Rectal smooth muscle tissue (tissue), 1 donor: Measurements from ENCODE around the gene SSR4.

Source experiments
- H3K27ac ChIP-seq: one replicate; pipeline ENCODE4 v1.7.0; 2013; ENCODE audit warnings: low read depth, low read length, inconsistent platforms
- H3K27me3 ChIP-seq: one replicate; pipeline ENCODE4 v1.7.0; 2013; ENCODE audit warnings: low read length; ENCODE audit not compliant: control insufficient read depth, insufficient read depth
- H3K36me3 ChIP-seq: one replicate; pipeline ENCODE4 v1.7.0; 2013; ENCODE audit warnings: low read length; ENCODE audit not compliant: control insufficient read depth, insufficient read depth
- H3K4me1 ChIP-seq: one replicate; pipeline ENCODE4 v1.7.0; 2013; ENCODE audit warnings: low read length; ENCODE audit not compliant: control insufficient read depth, insufficient read depth
- H3K4me3 ChIP-seq: one replicate; pipeline ENCODE4 v1.7.0; 2013; ENCODE audit warnings: low read length
- H3K9ac ChIP-seq: one replicate; pipeline ENCODE4 v1.7.0; 2013; ENCODE audit warnings: low read length

Gene SSR4

DNA sequence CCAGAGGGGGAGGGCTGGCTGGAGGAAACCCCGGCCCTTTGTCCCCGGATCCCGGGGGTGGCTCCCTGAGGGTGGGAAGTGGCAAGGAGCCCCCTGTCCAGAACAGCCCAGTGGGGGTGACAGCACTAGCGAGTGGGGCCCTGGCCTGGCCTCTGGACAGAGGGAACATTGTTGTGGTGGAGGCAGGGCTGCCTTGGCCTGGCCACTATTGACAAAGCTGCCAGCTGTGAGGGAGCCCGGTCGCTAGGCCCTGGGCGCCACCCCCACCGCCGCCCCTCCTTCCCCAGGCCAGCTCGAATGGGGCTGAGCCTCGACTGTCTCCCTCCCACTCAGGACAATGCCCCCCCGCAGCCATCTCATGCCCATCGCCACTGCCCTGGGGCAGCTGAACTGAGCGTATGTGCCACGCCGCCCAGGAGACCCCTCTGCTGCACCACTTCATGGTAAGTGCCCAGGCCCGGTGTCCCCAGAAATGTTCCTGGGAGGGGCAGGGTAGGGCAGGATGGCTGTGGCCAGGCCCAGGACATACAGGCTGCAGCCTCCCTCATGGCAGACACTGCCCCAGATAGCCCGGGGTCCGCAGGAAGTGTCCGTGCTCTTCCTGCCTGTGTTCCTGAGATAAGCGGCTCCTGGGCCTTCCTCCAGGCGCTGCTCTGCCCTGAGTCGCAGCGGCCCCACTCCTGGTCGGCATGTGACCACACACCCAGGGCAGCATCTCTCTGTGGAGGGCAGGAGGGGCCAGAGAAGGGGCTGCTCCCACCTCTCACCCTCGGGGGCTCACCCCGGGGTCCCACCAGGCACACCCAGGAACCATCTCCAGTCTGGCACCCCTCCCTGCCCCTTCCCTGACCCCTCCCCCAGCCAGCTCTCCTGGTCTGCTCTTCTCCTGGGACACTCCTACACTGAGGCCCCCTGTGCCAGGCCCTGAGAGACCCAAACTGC lies 29.1 kb upstream of the SSR4 start:
- no peaks in the 10 kb centered on the region for H3K27me3 ChIP-seq
- H3K4me3 ChIP-seq, result peak overlapping the region; percentile 46
- no peaks in the 10 kb centered on the region for H3K36me3 ChIP-seq
- H3K9ac ChIP-seq, result no peak overlapping the region
- H3K27ac ChIP-seq, result peak overlapping the region; percentile 79
- peaks cover 4% of the 10 kb centered on the region for H3K4me1 ChIP-seq

DNA sequence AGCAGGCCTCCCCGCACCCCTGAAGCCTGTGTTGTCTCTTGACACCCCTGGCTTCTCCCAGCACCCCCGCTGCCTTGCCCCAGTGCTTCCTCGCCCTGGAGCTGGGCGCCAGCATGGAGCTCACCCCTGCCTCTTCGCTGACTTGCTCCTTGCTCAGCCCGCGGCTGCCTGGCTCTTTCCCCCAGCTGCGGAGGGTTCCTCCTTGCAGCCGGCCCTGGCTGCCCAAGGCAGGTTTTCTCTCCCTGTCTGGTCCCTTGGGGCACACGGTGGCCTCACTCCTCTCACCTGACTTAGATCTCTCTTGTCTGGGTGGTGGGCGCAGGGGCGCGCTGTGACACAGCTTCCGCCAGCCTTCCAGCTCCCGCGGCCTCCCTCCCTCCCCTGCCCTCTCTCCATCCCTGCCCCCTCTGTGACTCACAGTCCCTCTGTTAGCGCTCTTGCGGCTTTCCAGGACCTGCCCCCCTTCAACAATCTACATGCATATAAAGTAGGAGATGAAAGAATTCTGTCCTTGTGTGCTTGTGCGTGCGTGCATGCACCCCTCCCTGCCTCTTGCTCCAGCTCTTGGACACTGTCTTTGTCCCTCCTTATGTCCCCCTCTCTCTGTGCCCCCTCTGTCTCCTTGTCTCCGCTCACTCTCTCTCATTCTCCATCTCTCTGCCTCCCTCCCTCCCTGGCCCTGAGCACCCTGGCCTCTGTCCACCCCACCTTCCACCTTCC lies 28.2 kb upstream of the SSR4 start:
- Histone ChIP-seq H3K36me3 (no peaks in the 10 kb centered on the region), H3K27ac (peak overlapping the region; percentile 79), H3K4me3 (peak overlapping the region; percentile 42), H3K27me3 (no peaks in the 10 kb centered on the region), H3K4me1 (peaks cover 4% of the 10 kb centered on the region), H3K9ac (peak overlapping the region; percentile 47)

DNA sequence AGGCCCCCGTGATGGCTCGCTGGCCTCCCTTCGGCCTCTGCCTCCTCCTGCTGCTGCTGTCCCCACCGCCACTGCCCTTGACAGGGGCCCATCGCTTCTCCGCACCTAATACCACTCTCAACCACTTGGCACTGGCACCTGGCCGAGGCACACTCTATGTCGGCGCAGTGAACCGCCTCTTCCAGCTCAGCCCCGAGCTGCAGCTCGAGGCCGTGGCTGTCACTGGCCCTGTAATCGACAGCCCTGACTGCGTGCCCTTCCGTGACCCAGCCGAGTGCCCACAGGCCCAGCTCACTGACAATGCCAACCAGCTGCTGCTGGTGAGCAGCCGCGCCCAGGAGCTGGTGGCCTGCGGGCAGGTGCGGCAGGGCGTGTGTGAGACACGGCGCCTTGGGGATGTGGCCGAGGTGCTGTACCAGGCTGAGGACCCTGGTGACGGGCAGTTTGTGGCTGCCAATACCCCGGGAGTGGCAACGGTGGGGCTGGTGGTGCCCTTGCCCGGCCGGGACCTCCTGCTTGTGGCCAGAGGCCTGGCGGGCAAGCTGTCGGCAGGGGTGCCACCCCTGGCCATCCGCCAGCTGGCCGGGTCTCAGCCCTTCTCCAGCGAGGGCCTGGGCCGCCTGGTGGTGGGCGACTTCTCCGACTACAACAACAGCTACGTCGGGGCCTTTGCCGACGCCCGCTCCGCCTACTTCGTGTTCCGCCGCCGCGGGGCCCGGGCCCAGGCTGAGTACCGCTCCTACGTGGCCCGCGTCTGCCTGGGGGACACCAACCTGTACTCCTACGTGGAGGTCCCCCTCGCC lies 27.4 kb upstream of the SSR4 start:
- Histone ChIP-seq H3K36me3 (no peaks in the 10 kb centered on the region), H3K4me3 (peak overlapping the region; percentile 26), H3K27me3 (no peaks in the 10 kb centered on the region), H3K9ac (peak overlapping the region; percentile 47), H3K27ac (peak overlapping the region; percentile 71), H3K4me1 (peaks cover 4% of the 10 kb centered on the region)

DNA sequence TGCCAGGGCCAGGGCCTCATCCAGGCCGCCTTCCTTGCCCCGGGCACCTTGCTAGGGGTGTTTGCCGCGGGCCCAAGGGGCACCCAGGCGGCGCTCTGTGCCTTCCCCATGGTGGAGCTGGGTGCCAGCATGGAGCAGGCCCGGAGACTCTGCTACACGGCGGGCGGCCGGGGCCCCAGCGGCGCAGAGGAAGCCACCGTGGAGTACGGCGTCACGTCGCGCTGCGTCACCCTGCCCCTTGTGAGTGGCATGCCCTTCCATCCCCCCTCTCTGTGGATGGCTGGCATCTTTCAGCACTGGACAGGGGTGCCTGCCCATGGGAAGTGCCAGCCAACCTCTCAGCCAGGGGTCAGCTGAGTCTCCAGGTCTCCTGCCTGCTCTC lies 26.8 kb upstream of the SSR4 start:
- Histone ChIP-seq H3K4me3 (no peak overlapping the region), H3K27me3 (no peaks in the 10 kb centered on the region), H3K36me3 (no peaks in the 10 kb centered on the region), H3K27ac (no peak overlapping the region), H3K9ac (no peak overlapping the region), H3K4me1 (peaks cover 4% of the 10 kb centered on the region)

DNA sequence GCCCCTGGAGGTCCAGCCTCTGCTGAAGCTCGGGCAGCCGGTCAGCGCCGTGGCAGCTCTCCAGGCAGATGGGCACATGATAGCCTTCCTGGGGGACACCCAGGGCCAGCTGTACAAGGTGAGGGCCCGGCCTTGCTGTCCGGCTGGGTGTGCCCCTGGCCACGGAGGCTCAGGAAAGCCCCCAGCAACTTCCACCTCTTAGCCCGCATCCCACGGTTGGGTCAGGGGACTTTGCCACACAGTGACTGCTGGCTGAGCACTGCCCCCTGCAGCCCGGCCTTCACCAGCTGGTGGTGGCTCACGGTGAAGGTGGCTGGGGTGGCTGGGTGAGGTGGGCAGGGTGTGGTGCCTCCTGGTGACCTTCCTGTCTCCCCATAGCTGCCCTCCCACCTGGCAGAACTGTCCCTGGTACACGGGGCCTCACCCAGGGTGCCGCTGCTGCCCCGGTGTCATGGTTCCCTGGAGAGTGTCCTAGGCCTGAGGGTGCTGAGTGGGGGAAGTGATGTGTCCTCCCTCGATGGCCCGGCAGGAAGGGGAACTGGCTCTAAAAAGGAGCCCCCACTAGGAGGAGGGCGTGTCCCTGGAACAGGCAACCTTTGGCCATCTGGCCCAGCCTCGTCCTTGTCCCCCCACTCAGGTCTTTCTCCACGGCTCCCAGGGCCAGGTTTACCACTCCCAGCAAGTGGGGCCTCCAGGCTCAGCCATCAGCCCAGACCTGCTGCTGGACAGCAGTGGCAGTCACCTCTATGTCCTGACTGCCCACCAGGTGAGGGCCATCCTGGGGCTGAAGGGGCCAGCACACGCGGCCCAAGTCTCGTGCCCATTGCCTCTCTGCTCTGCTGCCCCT lies 25.9 kb upstream of the SSR4 start:
- Histone ChIP-seq H3K9ac (no peak overlapping the region), H3K4me1 (peaks cover 4% of the 10 kb centered on the region), H3K27me3 (no peaks in the 10 kb centered on the region), H3K4me3 (no peak overlapping the region), H3K36me3 (no peaks in the 10 kb centered on the region), H3K27ac (no peak overlapping the region)

DNA sequence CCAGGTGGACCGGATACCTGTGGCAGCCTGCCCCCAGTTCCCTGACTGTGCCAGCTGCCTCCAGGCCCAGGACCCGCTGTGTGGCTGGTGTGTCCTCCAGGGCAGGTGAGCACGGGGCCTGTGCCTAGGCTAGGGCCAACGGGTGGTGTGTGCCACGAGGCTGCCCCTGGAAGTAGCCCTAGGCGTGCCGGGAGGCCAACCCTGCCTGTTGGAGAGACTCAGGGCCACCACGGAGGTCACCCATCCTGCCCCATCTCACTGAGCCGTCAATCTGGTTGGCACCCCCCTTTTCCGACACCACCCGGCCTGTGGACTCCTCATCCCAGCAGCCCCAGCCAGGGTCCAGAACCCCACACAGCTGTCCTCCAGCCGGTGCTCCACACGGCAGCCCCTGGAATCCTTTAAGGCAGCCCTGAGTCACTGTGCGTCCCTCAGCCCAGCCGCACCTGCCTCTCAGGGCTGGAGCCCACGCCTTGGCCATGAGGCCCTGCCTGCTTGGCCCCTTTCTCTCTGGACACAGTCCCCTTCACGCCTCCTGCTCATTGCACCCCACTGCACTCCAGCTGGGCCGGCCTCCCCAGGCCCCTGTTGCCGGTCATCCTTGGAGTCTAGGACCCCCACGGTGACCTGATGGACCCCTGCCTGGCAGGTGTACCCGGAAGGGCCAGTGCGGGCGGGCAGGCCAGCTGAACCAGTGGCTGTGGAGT lies 25.2 kb upstream of the SSR4 start:
- H3K4me1 ChIP-seq, result peaks cover 4% of the 10 kb centered on the region
- H3K4me3 ChIP-seq, result no peak overlapping the region
- H3K27ac ChIP-seq, result no peak overlapping the region
- H3K27me3 ChIP-seq, result no peaks in the 10 kb centered on the region
- H3K36me3 ChIP-seq, result no peaks in the 10 kb centered on the region
- no peak overlapping the region for H3K9ac ChIP-seq

DNA sequence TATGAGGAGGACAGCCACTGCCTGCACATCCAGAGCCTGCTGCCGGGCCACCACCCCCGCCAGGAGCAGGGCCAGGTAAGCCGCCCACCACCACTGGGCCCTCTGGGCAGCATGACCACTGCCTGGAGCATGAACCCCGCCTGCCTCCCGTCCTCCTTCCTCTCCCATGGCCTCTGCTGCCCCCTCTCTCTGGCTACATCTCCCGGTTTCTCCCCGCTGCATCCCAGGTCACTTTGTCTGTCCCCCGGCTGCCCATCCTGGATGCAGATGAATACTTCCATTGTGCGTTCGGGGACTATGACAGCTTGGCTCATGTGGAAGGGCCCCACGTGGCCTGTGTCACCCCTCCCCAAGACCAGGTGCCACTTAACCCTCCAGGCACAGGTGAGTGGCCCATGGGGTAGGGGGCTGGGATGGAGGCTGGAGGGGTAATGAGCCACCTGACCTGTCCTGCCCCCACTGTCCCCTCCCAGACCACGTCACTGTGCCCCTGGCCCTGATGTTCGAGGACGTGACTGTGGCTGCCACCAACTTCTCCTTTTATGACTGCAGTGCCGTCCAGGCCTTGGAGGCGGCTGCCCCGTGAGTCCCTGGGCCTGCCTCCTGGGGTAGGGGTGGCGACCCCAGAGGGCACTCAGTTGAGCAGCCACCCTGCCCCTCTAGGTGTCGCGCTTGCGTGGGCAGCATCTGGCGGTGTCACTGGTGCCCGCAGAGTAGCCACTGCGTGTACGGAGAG lies 24.4 kb upstream of the SSR4 start:
- no peak overlapping the region for H3K4me3 ChIP-seq
- H3K27ac ChIP-seq, result no peak overlapping the region
- no peaks in the 10 kb centered on the region for H3K36me3 ChIP-seq

DNA sequence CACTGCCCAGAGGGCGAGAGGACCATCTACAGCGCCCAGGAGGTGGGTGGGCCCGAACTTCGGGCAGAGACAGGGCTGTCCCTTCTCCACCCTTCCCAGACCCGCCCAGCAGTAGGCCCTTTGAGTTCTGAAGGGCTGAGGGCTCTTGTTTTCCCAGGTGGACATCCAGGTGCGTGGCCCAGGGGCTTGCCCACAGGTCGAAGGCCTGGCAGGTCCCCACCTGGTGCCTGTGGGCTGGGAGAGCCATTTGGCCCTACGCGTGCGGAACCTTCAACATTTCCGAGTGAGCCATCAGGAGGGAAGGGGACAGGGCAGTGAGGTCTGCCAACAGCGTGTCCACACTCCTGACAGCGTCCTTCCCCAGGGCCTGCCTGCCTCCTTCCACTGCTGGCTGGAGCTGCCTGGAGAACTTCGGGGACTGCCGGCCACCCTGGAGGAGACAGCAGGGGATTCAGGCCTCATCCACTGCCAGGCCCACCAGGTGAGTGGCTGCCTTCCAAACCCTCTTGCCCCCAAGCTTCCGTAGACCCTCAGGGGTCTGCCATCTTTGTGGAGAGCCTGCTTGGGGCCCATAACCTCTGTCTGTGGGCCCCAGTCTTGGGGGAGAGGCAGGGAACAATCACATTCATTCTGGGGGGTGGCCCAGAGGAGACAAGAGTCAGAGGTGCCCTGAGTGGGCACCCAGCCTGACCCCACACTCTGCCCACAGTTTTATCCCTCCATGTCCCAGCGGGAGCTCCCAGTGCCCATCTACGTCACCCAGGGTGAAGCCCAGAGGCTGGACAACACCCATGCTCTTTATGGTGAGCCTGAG lies 23.7 kb upstream of the SSR4 start:
- Histone ChIP-seq H3K4me3 (no peak overlapping the region), H3K27me3 (peaks cover 2% of the 10 kb centered on the region), H3K36me3 (no peaks in the 10 kb centered on the region), H3K9ac (no peak overlapping the region), H3K4me1 (peaks cover 4% of the 10 kb centered on the region), H3K27ac (no peak overlapping the region)

More for the DNA sequence above, 24.4 kb upstream of the SSR4 start:
- H3K4me1 ChIP-seq, result peaks cover 4% of the 10 kb centered on the region
- peaks cover 1% of the 10 kb centered on the region for H3K27me3 ChIP-seq
- H3K9ac ChIP-seq, result no peak overlapping the region

DNA sequence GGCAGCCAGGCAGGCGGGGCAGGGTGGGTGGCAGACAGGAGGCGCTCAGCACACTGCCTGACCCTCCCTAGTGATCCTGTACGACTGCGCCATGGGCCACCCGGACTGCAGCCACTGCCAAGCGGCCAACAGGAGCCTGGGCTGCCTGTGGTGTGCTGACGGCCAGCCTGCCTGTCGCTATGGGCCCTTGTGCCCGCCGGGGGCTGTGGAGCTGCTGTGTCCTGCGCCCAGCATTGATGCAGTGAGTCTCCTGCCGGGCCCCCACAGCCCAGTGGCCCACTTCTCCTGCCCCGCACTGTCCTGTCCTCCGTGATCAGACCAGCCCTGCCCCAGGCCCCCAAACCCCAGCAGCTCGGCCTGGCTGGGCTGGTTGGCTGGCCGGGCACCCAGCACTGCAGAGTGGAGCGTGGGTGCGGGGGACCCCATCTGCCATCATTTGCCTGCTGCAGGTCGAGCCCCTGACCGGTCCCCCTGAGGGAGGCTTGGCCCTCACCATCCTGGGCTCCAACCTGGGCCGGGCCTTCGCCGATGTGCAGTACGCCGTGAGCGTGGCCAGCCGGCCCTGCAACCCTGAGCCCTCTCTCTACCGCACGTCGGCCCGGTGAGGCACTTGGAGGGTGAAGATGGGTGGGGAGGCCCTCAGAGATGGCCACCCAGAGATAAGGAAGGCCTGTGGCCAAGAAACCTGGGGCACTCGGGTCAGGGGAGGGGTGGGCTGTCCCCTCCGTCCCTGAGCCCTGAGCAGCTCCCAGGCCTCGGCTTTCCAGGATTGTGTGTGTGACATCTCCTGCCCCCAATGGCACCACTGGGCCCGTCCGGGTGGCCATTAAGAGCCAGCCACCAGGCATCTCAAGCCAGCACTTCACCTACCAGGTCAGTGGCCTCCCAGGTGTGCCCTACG lies 22.8 kb upstream of the SSR4 start:
- H3K4me3 ChIP-seq, result no peak overlapping the region
- no peak overlapping the region for H3K9ac ChIP-seq
- peaks cover 2% of the 10 kb centered on the region for H3K27me3 ChIP-seq
- H3K4me1 ChIP-seq, result peaks cover 2% of the 10 kb centered on the region
- H3K36me3 ChIP-seq, result no peaks in the 10 kb centered on the region
- H3K27ac ChIP-seq, result no peak overlapping the region
